GM12891 (cell line): Measurements from ENCODE around the gene ATG4D. TPM values are rescaled to one million over a fixed set of nuclear protein-coding genes. Genes with fewer than 3 reads are reported as not detected.

Experiments
- DNase-seq: peaks from one replicate; pipeline ENCODE4 v3.0.0; 2011; ENCODE audit warnings: low spot score; ENCODE audit not compliant: insufficient read length
- FAIRE-seq: peaks from 2 replicates; lab custom pipeline; 2011; peaks lifted over from hg19 to GRCh38; lab: Jason Lieb, UNC
- PAX5 ChIP-seq: IDR thresholded peaks from 2 replicates; pipeline ENCODE4 v1.6.1; 2011; ENCODE audit warnings: low read length, moderate library complexity, mild to moderate bottlenecking; ENCODE audit not compliant: insufficient read depth, severe bottlenecking
- POLR2A ChIP-seq: IDR thresholded peaks from 2 replicates; pipeline ENCODE4 v1.6.1; 2011; ENCODE audit warnings: low read depth, low read length, control low read depth
- POLR2AphosphoS5 ChIP-seq: IDR thresholded peaks from 2 replicates; pipeline ENCODE4 v1.6.1; 2011; ENCODE audit warnings: low read depth, low read length, control low read depth
- POU2F2 ChIP-seq: IDR thresholded peaks from 2 replicates; pipeline ENCODE4 v1.6.1; 2011; ENCODE audit warnings: low read depth, mild to moderate bottlenecking, control low read depth, low read length, moderate library complexity
- SPI1 ChIP-seq: IDR thresholded peaks from 2 replicates; pipeline ENCODE4 v1.6.1; 2011; ENCODE audit warnings: low read depth, low read length, control low read depth
- TAF1 ChIP-seq: IDR thresholded peaks from 2 replicates; pipeline ENCODE4 v1.6.1; 2011; ENCODE audit warnings: low read depth, low read length, control low read depth
- polyA plus RNA-seq: library from polyadenylated mRNA; unstranded; fragments of >200 nt; gene quantifications from one replicate; pipeline ENCODE4 v1.2.1, GENCODE V29; 2012; ENCODE audit warnings: low read depth, missing spikeins, inconsistent platforms; ENCODE audit not compliant: missing spikeins

Gene ATG4D
- 18.2 TPM for polyA plus RNA-seq

GRCh38 chr19:10543420-10544241 lies at the start of gene ATG4D:
Gene ATG4D (plus strand): TSS chr19:10543904. CDS start chr19:10544091, 187 bp downstream.
- DNase-seq: peak; percentile 98
- TF ChIP-seq SPI1 (no peak), POU2F2 (no peak), PAX5 (no peak), POLR2AphosphoS5 (peak; percentile 53; the same call in 1 of the 2 replicates), POLR2A (peak; percentile 67), TAF1 (peak; percentile 88)
- peak; percentile 85 for FAIRE-seq

- DNase-seq (no peak), FAIRE-seq (no peak)
- TF ChIP-seq SPI1 (no peak), TAF1 (no peak), POU2F2 (no peak), PAX5 (no peak), POLR2A (no peak), POLR2AphosphoS5 (no peak)
Measured at GRCh38 chr19:10497371-10497770, 46.3 kb upstream of the ATG4D start.

GRCh38 chr19:10499550-10500246 lies 44.0 kb upstream of the ATG4D start:
- no peak for FAIRE-seq
- no peak for DNase-seq
- TF ChIP-seq SPI1 (no peak), POLR2AphosphoS5 (no peak), POLR2A (no peak), TAF1 (no peak), PAX5 (no peak), POU2F2 (no peak)

- no peak for DNase-seq
- FAIRE-seq: no peak
- no peak for TF ChIP-seq SPI1
- TF ChIP-seq POLR2A: no peak
- TF ChIP-seq POU2F2: no peak
- TF ChIP-seq POLR2AphosphoS5: no peak
- no peak for TF ChIP-seq PAX5
- TF ChIP-seq TAF1: no peak
Measured at GRCh38 chr19:10500247-10500592, 43.5 kb upstream of the ATG4D start.

- no peak for TF ChIP-seq POU2F2
- peak; percentile 33 for TF ChIP-seq PAX5
- TF ChIP-seq SPI1: peak; percentile 48
- TF ChIP-seq POLR2A: peak; percentile 16; the same call in 1 of the 2 replicates
- no peak for FAIRE-seq
- peak; percentile 59 for DNase-seq
Measured at GRCh38 chr19:10501971-10502523, 41.7 kb upstream of the ATG4D start.

- TF ChIP-seq POU2F2 (no peak), POLR2A (peak; percentile 71), TAF1 (peak; percentile 90), PAX5 (peak; percentile 62), POLR2AphosphoS5 (peak; percentile 76), SPI1 (no peak)
- DNase-seq (peak; percentile 98), FAIRE-seq (peak; percentile 93)
Measured at GRCh38 chr19:10502524-10503001, 41.1 kb upstream of the ATG4D start.

- peak; percentile 69 for FAIRE-seq
- no peak for TF ChIP-seq POLR2A
- DNase-seq: peak; percentile 54
Measured at GRCh38 chr19:10503002-10503789, 40.5 kb upstream of the ATG4D start, which contains the start of gene KEAP1. Gene KEAP1 (minus strand): TSS chr19:10503356. CDS start chr19:10500033, 3,323 bp downstream.

- DNase-seq: no peak
- FAIRE-seq: peak; percentile 79
- TF ChIP-seq POLR2AphosphoS5: no peak
- TF ChIP-seq POU2F2: no peak
- no peak for TF ChIP-seq PAX5
- no peak for TF ChIP-seq SPI1
- no peak for TF ChIP-seq POLR2A
- TF ChIP-seq TAF1: no peak
Measured at GRCh38 chr19:10505583-10506229, 38.0 kb upstream of the ATG4D start.

GRCh38 chr19:10508036-10508435 lies 35.7 kb upstream of the ATG4D start:
- FAIRE-seq (no peak), DNase-seq (no peak)
- TF ChIP-seq POLR2AphosphoS5: no peak
- TF ChIP-seq TAF1: no peak
- no peak for TF ChIP-seq POLR2A
- TF ChIP-seq SPI1: no peak
- no peak for TF ChIP-seq PAX5
